Endothelial cell of umbilical vein (primary cell): Measurements from ENCODE around the gene PMEL. TPM values are rescaled to one million over a fixed set of nuclear protein-coding genes. Genes with fewer than 3 reads are reported as not detected.
"Not testable (repeated sequence)": the region's sequence is repeated elsewhere in the genome, so short reads cannot be mapped to it uniquely, and the experiment has no call there.

Experiments
- BruUV-seq: library from RNA; stranded (reverse); fragments of 400-500 nt; replicated peaks from 2 replicates; lab custom pipeline; 2021; lab: Mats Ljungman, UMichigan
- CTCF ChIA-PET: fragments of 300-600, 350-600 bp; sonication (Branson Sonifier 250); formaldehyde crosslinking; loops from one replicate; lab custom pipeline; 2021; ENCODE audit warnings: antibody characterized with exemption, inconsistent platforms; lab: Charles Lee
- POLR2A ChIA-PET: fragments of 300-600, 350-600 bp; sonication (Branson Sonifier 250); formaldehyde crosslinking; loops from one replicate; lab custom pipeline; 2021; ENCODE audit warnings: antibody characterized with exemption, inconsistent platforms; lab: Charles Lee
- DNase-seq: peaks from one replicate; pipeline ENCODE4 v3.0.0-alpha.2; 2011; ENCODE audit warnings: low read depth, low spot score
- FAIRE-seq: peaks from 2 replicates; lab custom pipeline; 2011; peaks lifted over from hg19 to GRCh38; lab: Jason Lieb, UNC
- H2AFZ ChIP-seq: 2 replicates; pipeline ENCODE4 v1.6.0; 2012; ENCODE audit warnings: low read depth, low read length, control low read depth, inconsistent platforms
- H3K27ac ChIP-seq: 2 replicates; pipeline ENCODE4 v1.5.1; 2011; ENCODE audit warnings: low read depth, mild to moderate bottlenecking, control low read depth, low read length, moderate library complexity; ENCODE audit not compliant: insufficient read depth
- H3K27me3 ChIP-seq, 2 experiments: 2 replicates each; pipeline versions ENCODE4 v1.6.0 to v1.6.1; 2011; ENCODE audit warnings: low read length in 2 of 2, mixed read lengths in 1 of 2; ENCODE audit not compliant: control insufficient read depth in 2 of 2, insufficient read depth in 2 of 2
- H3K36me3 ChIP-seq, 2 experiments: 2 replicates in 1 of 2; 3 replicates in 1 of 2; pipeline ENCODE4 v1.5.1; 2011; ENCODE audit warnings: low read length in 2 of 2, mild to moderate bottlenecking in 1 of 2, moderate library complexity in 1 of 2; ENCODE audit not compliant: control insufficient read depth in 2 of 2, insufficient read depth in 2 of 2; ENCODE audit errors: extremely low read depth in 1 of 2
- H3K4me1 ChIP-seq: 3 replicates; pipeline ENCODE4 v1.5.1; 2011; ENCODE audit warnings: mild to moderate bottlenecking, low read length; ENCODE audit not compliant: control insufficient read depth, insufficient read depth; ENCODE audit errors: extremely low read depth
- H3K4me2 ChIP-seq: 2 replicates; pipeline ENCODE4 v1.6.1; 2011; ENCODE audit warnings: low read length, control low read depth, mixed read lengths; ENCODE audit not compliant: insufficient read depth
- H3K4me3 ChIP-seq, 3 experiments: fragments of 200-600 bp in 1 of 3; sonication (generic), shearing (Covaris generic) in 1 of 3; replicated peaks in 1 of 3; 2 replicates each; pipeline ENCODE4 v1.5.1; 2011 to 2016; ENCODE audit warnings: control low read depth in 3 of 3, low read length in 3 of 3, mild to moderate bottlenecking in 2 of 3, inconsistent platforms in 1 of 3, low read depth in 1 of 3, moderate library complexity in 1 of 3; ENCODE audit not compliant: insufficient read depth in 1 of 3
- H3K79me2 ChIP-seq: 2 replicates; pipeline ENCODE4 v1.6.0; 2012; ENCODE audit warnings: low read length, inconsistent platforms; ENCODE audit not compliant: control insufficient read depth, insufficient read depth
- H3K9ac ChIP-seq: replicated peaks from 2 replicates; pipeline ENCODE3; 2011; ENCODE audit warnings: low read length, control low read depth; ENCODE audit not compliant: insufficient read depth; ENCODE audit errors: extremely low read depth
- H3K9me1 ChIP-seq: replicated peaks from 3 replicates; pipeline ENCODE4 v1.6.0; 2011; ENCODE audit warnings: mild to moderate bottlenecking, low read length; ENCODE audit not compliant: control insufficient read depth, insufficient read depth; ENCODE audit errors: extremely low read depth
- H3K9me3 ChIP-seq: replicated peaks from 2 replicates; pipeline ENCODE4 v1.5.1; 2012; ENCODE audit warnings: low read length, inconsistent platforms; ENCODE audit not compliant: control insufficient read depth, insufficient read depth
- H4K20me1 ChIP-seq: replicated peaks from 2 replicates; pipeline ENCODE3; 2011; ENCODE audit warnings: mild to moderate bottlenecking, low read length; ENCODE audit not compliant: control insufficient read depth, insufficient read depth; ENCODE audit errors: extremely low read depth
- FOS ChIP-seq: IDR thresholded peaks from 2 replicates; pipeline ENCODE4 v1.6.1; 2011; ENCODE audit warnings: mild to moderate bottlenecking, low read length, moderate library complexity, borderline replicate concordance; ENCODE audit not compliant: insufficient read depth
- JUN ChIP-seq: IDR thresholded peaks from 2 replicates; pipeline ENCODE4 v1.6.1; 2011; ENCODE audit warnings: borderline replicate concordance, low read depth; ENCODE audit not compliant: insufficient read length, insufficient read depth
- POLR2A ChIP-seq: IDR thresholded peaks from 2 replicates; pipeline ENCODE4 v1.6.1; 2012; ENCODE audit warnings: low read depth, mild to moderate bottlenecking, control low read depth, low read length
- dilution Hi-C: fragments of 300-500 bp; cut with MboI; formaldehyde crosslinking; loops from one replicate; pipeline ENCODE4 v1.15.0; 2019; ENCODE audit warnings: low sequenced_read_pairs; ENCODE audit not compliant: extremely low pct_ligation_motif_present
- intact Hi-C: fragments of 100-400 bp; cut with micrococcal nuclease; formaldehyde crosslinking; loops from one replicate; pipeline ENCODE4 v1.10.0; 2022
- polyA plus RNA-seq, 4 experiments: library from polyadenylated mRNA; depleted of rRNA in 3 of 4; stranded (reverse) in 3 of 4; unstranded in 1 of 4; fragments of >200 nt; gene quantifications; 2 replicates each; pipeline versions ENCODE4 v1.2.1 to v1.2.3, GENCODE V29; 2011 to 2012; ENCODE audit warnings: missing spikeins in 1 of 4
- total RNA-seq: library from RNA; stranded (reverse); gene quantifications from 2 replicates; pipeline ENCODE4 v1.2.3, GENCODE V29; 2021
- TF ChIP-seq, protein P1 (sequence below): IDR thresholded peaks from 2 replicates; pipeline ENCODE4 v1.6.1; 2011; ENCODE audit not compliant: insufficient read depth, insufficient read length

Gene PMEL
- total and polyA plus RNA-seq, 2 donors (not counting 3 experiments of a cell fraction or from before 2014, with no cell fraction given): 0.51 to 0.99 TPM

DNA sequence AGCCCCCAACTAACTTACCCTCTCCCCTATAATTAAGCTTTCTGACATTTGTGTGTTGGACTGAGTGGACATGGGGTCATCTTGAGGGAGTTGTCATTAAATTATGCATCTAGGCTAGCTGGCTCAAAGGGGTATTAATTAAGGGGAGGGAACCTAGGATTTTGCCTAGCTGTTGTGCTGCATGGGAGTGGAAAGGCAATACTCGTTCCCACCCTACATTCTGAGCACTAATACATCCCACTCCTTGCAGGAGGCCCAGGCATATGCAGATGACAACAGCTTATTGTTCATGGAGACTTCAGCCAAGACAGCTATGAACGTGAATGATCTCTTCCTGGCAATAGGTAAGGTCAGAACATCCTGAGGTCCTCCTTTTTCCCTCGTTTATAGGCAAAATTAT, 25.3 kb upstream of the PMEL start:
- intact Hi-C loops: no loop called here
- H3K9me1 ChIP-seq: no peaks in the 10 kb centered on the region
- H3K4me2 ChIP-seq: no peak overlapping the region
- TF ChIP-seq POLR2A (no peak), FOS (no peak), JUN (no peak)
- TF ChIP-seq, protein P1, sequence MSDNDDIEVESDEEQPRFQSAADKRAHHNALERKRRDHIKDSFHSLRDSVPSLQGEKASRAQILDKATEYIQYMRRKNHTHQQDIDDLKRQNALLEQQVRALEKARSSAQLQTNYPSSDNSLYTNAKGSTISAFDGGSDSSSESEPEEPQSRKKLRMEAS: no peak
- DNase-seq (no peak), FAIRE-seq (no peak)
- CTCF ChIA-PET: interaction anchor here (1.2 kb wide), 1 partner anchor 38 kb away, joined by 9 read pairs; no protein-coding TSS in a partner anchor
- H3K36me3 ChIP-seq: peaks cover 27 to 31% of the 10 kb centered on the region in 2 experiments
- H3K4me3 ChIP-seq: no peak overlapping the region
- H3K9ac ChIP-seq: no peak overlapping the region
- no peak overlapping the region for H3K27ac ChIP-seq
- H3K27me3 ChIP-seq: no peaks in the 10 kb centered on the region
- no peaks in the 10 kb centered on the region for H4K20me1 ChIP-seq
- POLR2A ChIA-PET: no interaction called here
- H3K4me1 ChIP-seq: no peaks in the 10 kb centered on the region
- BruUV-seq: no TSS peak
- dilution Hi-C loops: no loop called here
- no peak overlapping the region for H2AFZ ChIP-seq
- no peaks in the 10 kb centered on the region for H3K9me3 ChIP-seq
- H3K79me2 ChIP-seq: no peaks in the 10 kb centered on the region

- H3K4me1 ChIP-seq, intact Hi-C loops, H3K4me2 ChIP-seq, H3K9me1 ChIP-seq, H3K9me3 ChIP-seq, H3K4me3 ChIP-seq, BruUV-seq, DNase-seq, H3K27ac ChIP-seq, H2AFZ ChIP-seq, H3K79me2 ChIP-seq, H4K20me1 ChIP-seq, H3K9ac ChIP-seq, FAIRE-seq, H3K27me3 ChIP-seq: not testable (repeated sequence)
- ChIA-PET CTCF (interaction anchor here (0.6 to 3.1 kb wide), 6 partner anchors 10 to 247 kb away, joined by 3 to 20 read pairs (median 5); partner anchors contain the start of genes RAB5B and SUOX), POLR2A (interaction anchor here (1.2 kb wide), 1 partner anchor 12 kb away, joined by 3 read pairs; the partner anchor contains the start of gene RAB5B)
- H3K36me3 ChIP-seq: peaks cover 17 to 21% of the 10 kb centered on the region in 2 experiments
- dilution Hi-C loops: loop anchor here (10.0 kb wide), 1 partner anchor 231 kb away; no protein-coding TSS in a partner anchor
Measured at GRCh38 chr12:55985976-55986375, 20.1 kb upstream of the PMEL start.
